Measurements from ENCODE around the gene ACSL5. TPM values are rescaled to one million over a fixed set of nuclear protein-coding genes. Genes with fewer than 3 reads are reported as not detected.

The ACSL5 gene
- total and polyA plus RNA-seq, 10 of the 15 experiments (the other 5 are each of a cell fraction or from before 2014, with no cell fraction given): 22.3 to 57.0 (median 46.4) TPM

- no peak for TF ChIP-seq ZBTB33 (IDR thresholded peaks at IDR 0.05)
- no peak for TF ChIP-seq JUNB (IDR thresholded peaks at IDR 0.05)
- no peak for TF ChIP-seq CHD2 (IDR thresholded peaks at IDR 0.05; ENCODE audit: borderline replicate concordance, low read depth, low read length)
- no peak for TF ChIP-seq RAD51 (IDR thresholded peaks at IDR 0.05)
Measured at GRCh38 chr10:112346774-112347173, 27.1 kb upstream of the ACSL5 start (continued).

GRCh38 chr10:112347709-112348671 lies 25.9 kb upstream of the ACSL5 start:
- FAIRE-seq (no peak), DNase-seq (ENCODE audit: low read depth, low spot score) (no peak), ATAC-seq (no peak)
- intact Hi-C loops (cut with micrococcal nuclease; ENCODE audit: unreplicated experiment): no loop called here
- TF ChIP-seq ZSCAN29 (IDR thresholded peaks at IDR 0.05) (no peak), SRF (IDR thresholded peaks at IDR 0.05; ENCODE audit: low read depth in 2 of 2, low read length in 2 of 2) (no peak), EP300 (IDR thresholded peaks at IDR 0.05; ENCODE audit: borderline replicate concordance in 1 of 2, control insufficient read depth in 1 of 2, low read depth in 2 of 2, low read length in 2 of 2) (no peak), USF1 (IDR thresholded peaks at IDR 0.05; ENCODE audit: borderline replicate concordance, extremely low read length, insufficient read depth, low read depth, low read length) (no peak), ETV6 (conservative IDR thresholded peaks at IDR 0.05 in 1 of 2, IDR thresholded peaks at IDR 0.05 in 1 of 2; ENCODE audit: borderline replicate concordance in 1 of 2, low read depth in 1 of 2) (no peak), KLF5 (IDR thresholded peaks at IDR 0.05; ENCODE audit: partially characterized antibody) (no peak), GABPA (IDR thresholded peaks at IDR 0.05; ENCODE audit: low read depth) (no peak), MXI1 (IDR thresholded peaks at IDR 0.05; ENCODE audit: low read depth, low read length) (no peak), POLR2AphosphoS5 (IDR thresholded peaks at IDR 0.05; ENCODE audit: low read length) (no peak), PAX5 (IDR thresholded peaks at IDR 0.05; ENCODE audit: borderline replicate concordance, low read depth, low read length) (no peak), MTA3 (IDR thresholded peaks at IDR 0.05; ENCODE audit: borderline replicate concordance, low read length) (no peak), STAT3 (IDR thresholded peaks at IDR 0.05; ENCODE audit: low read depth, low read length) (no peak), RBBP5 (conservative IDR thresholded peaks at IDR 0.05) (no peak), TBL1XR1 (IDR thresholded peaks at IDR 0.05; ENCODE audit: low read depth, low read length) (no peak), NFIC (IDR thresholded peaks at IDR 0.05; ENCODE audit: low read depth, low read length) (no peak), BMI1 (IDR thresholded peaks at IDR 0.05; ENCODE audit: borderline replicate concordance) (no peak)
- SMC1A ChIA-PET (ENCODE audit: uncharacterized antibody, unreplicated experiment): interaction anchor here (1.6 to 1.7 kb wide), 2 partner anchors 9 to 19 kb away, joined by 4 read pairs; no protein-coding TSS in a partner anchor
- Histone ChIP-seq H2AFZ (ENCODE audit: control insufficient read depth, low read depth, low read length) (no peak overlapping the region), H3K4me3 (no peak overlapping the region), H3K9ac (ENCODE audit: control insufficient read depth, insufficient read depth, low read length) (no peak overlapping the region), H4K20me1 (ENCODE audit: control insufficient read depth, insufficient read depth) (no peaks in the 10 kb centered on the region), H3K79me2 (ENCODE audit: control insufficient read depth, insufficient read depth, low read length) (no peaks in the 10 kb centered on the region), H3K27ac (ENCODE audit: control insufficient read depth, insufficient read depth) (no peak overlapping the region), H3K27me3 (replicated peaks in 1 of 2; ENCODE audit: control insufficient read depth in 2 of 2, insufficient read depth in 2 of 2, low read length in 1 of 2) (no peaks in the 10 kb centered on the region), H3K4me2 (ENCODE audit: control insufficient read depth, insufficient read depth) (no peak overlapping the region), H3K36me3 (ENCODE audit: control insufficient read depth in 2 of 2, insufficient read depth in 2 of 2, low read length in 1 of 2) (no peaks in the 10 kb centered on the region), H3K4me1 (ENCODE audit: control insufficient read depth, insufficient read depth, low read length) (no peaks in the 10 kb centered on the region), H3K9me3 (replicated peaks; ENCODE audit: control insufficient read depth, insufficient read depth, low read length) (no peaks in the 10 kb centered on the region)
- CTCF ChIA-PET: interaction anchor here (0.6 to 1.5 kb wide), 3 partner anchors 10 to 87 kb away, joined by 3 to 4 read pairs (median 3); no protein-coding TSS in a partner anchor
- WGBS (ENCODE audit: insufficient coverage, insufficient replicate concordance, low lambda C conversion rate, missing lambda C conversion rate): 41% methylated on average over 12 of the region's 12 CpGs
- BruUV-seq (replicated peaks): no TSS peak
- RAD21 ChIA-PET (ENCODE audit: unreplicated experiment): no interaction called here
- POLR2A ChIA-PET: no interaction called here
- in situ Hi-C loops (cut with MboI): no loop called here

Data from GM12878 (cell line).